ENCODE data around the gene RTL1.

- TF ChIP-seq CTCF (IDR thresholded peaks at IDR 0.05) (no peak), EP300 (IDR thresholded peaks at IDR 0.05; ENCODE audit: low read depth) (no peak), POLR2A (IDR thresholded peaks at IDR 0.05) (no peak), POLR2AphosphoS5 (IDR thresholded peaks at IDR 0.05) (no peak)
Measured at GRCh38 chr14:100882026-100882967, 21.2 kb downstream of the RTL1 start.

All from transverse colon (tissue), 4 donors.